BE2C (cell line): ENCODE results near the gene CAPN14.

ENCODE experiments used
- DNase-seq: peaks from one replicate; pipeline ENCODE4 v3.0.0-alpha.2; 2020
- H3K27me3 ChIP-seq: fragments of 250-450 bp; sonication (Bioruptor Pico); 2 replicates; pipeline ENCODE4 v1.5.1; 2020; ENCODE audit warnings: mild to moderate bottlenecking
- H3K36me3 ChIP-seq: fragments of 250-450 bp; sonication (Bioruptor Pico); 2 replicates; pipeline ENCODE4 v1.5.1; 2020; ENCODE audit warnings: mild to moderate bottlenecking
- H3K4me1 ChIP-seq: fragments of 250-450 bp; sonication (Bioruptor Pico); 2 replicates; pipeline ENCODE4 v1.5.1; 2020
- H3K4me3 ChIP-seq: 2 replicates; pipeline ENCODE4 v1.5.1; 2011; ENCODE audit warnings: low read depth, low read length
- H3K9me3 ChIP-seq: fragments of 250-450 bp; sonication (Bioruptor Pico); 2 replicates; pipeline ENCODE4 v1.5.1; 2020
- CTCF ChIP-seq: IDR thresholded peaks from 2 replicates; pipeline ENCODE4 v1.5.1; 2012; ENCODE audit warnings: mild to moderate bottlenecking, low read depth, low read length

The CAPN14 gene

GRCh38 chr2:31132786-31133185 lies 84.5 kb downstream of the CAPN14 start:
- TF ChIP-seq CTCF: no peak
- Histone ChIP-seq H3K27me3 (no peaks in the 10 kb centered on the region), H3K4me1 (peaks cover 14% of the 10 kb centered on the region), H3K9me3 (no peaks in the 10 kb centered on the region), H3K36me3 (no peaks in the 10 kb centered on the region), H3K4me3 (no peak overlapping the region)
- no peak for DNase-seq

GRCh38 chr2:31131871-31132270 lies 85.4 kb downstream of the CAPN14 start:
- TF ChIP-seq CTCF: no peak
- H3K36me3 ChIP-seq: no peaks in the 10 kb centered on the region
- peaks cover 14% of the 10 kb centered on the region for H3K4me1 ChIP-seq
- no peak overlapping the region for H3K4me3 ChIP-seq
- H3K27me3 ChIP-seq: no peaks in the 10 kb centered on the region
- no peaks in the 10 kb centered on the region for H3K9me3 ChIP-seq
- DNase-seq: no peak

GRCh38 chr2:31129375-31130171 lies 87.7 kb downstream of the CAPN14 start:
- Histone ChIP-seq H3K4me1 (peaks cover 14% of the 10 kb centered on the region), H3K4me3 (no peak overlapping the region), H3K36me3 (no peaks in the 10 kb centered on the region), H3K9me3 (no peaks in the 10 kb centered on the region), H3K27me3 (no peaks in the 10 kb centered on the region)
- TF ChIP-seq CTCF: no peak
- no peak for DNase-seq

DNA sequence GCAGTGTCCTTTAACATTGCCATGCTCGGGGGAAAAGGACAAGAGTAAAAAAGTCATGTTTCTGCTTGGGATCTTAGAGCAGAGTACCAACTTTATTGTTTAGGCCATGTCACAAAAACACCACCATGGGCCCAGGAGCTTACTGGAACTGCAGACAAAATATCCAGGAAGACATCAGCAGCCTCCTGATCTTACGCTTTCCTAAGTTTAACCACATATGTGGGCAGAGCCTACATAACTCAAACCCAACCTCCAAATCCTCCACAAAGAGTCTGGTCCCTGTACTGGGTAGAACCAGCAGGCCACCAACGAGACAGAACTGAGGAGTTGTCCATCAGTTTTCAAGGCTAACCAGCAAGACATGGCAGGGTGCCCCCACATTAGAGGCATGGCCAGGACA lies 89.4 kb downstream of the CAPN14 start:
- no peak for TF ChIP-seq CTCF
- peaks cover 14% of the 10 kb centered on the region for H3K4me1 ChIP-seq
- no peak overlapping the region for H3K4me3 ChIP-seq
- H3K9me3 ChIP-seq: no peaks in the 10 kb centered on the region
- H3K27me3 ChIP-seq: no peaks in the 10 kb centered on the region
- DNase-seq: no peak
- no peaks in the 10 kb centered on the region for H3K36me3 ChIP-seq

- Histone ChIP-seq H3K4me1 (peaks cover 14% of the 10 kb centered on the region), H3K4me3 (no peak overlapping the region), H3K27me3 (no peaks in the 10 kb centered on the region), H3K9me3 (no peaks in the 10 kb centered on the region), H3K36me3 (no peaks in the 10 kb centered on the region)
- no peak for DNase-seq
- TF ChIP-seq CTCF: no peak
Measured at GRCh38 chr2:31125918-31126695, 91.2 kb downstream of the CAPN14 start.

DNA sequence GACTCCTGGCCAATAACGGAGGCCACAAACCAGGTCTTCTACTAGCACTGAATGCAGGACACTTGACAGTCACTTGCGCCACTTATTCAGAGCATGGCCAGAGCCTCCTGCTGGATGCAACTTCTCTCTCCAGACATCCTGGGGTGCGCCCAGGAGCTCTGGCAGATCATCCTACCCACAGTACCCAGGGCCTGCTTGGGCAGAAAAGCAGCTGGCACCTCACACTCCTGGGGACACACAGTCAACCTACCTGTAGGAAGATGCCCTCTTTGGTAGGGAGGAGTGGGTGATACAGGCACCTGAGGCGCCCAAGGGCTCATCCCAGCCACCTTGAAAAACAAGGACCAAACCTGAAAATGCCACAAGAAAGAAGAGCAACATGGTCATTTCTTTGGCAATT lies 92.4 kb downstream of the CAPN14 start:
- H3K27me3 ChIP-seq: no peaks in the 10 kb centered on the region
- TF ChIP-seq CTCF: no peak
- no peaks in the 10 kb centered on the region for H3K36me3 ChIP-seq
- H3K4me1 ChIP-seq: peaks cover 7% of the 10 kb centered on the region
- DNase-seq: no peak
- H3K4me3 ChIP-seq: no peak overlapping the region
- H3K9me3 ChIP-seq: no peaks in the 10 kb centered on the region
